Right ventricle myocardium superior (tissue), 1 donor: ENCODE data around the gene PRR27. TPM values are rescaled to one million over a fixed set of nuclear protein-coding genes. Genes with fewer than 3 reads are reported as not detected.
"Not testable (repeated sequence)": the region's sequence is repeated elsewhere in the genome, so short reads cannot be mapped to it uniquely, and the experiment has no call there.

Experiments
- ATAC-seq: fragments of 200-7000 bp; cut with Tn5 transposase; one replicate; pipeline ENCODE4 v1.9.1; 2020; ENCODE audit warnings: mild to moderate bottlenecking; ENCODE audit not compliant: poor library complexity
- DNase-seq: peaks from one replicate; pipeline ENCODE4 v3.0.0-alpha.2; 2020
- intact Hi-C: fragments of 100-400 bp; cut with DNase I; formaldehyde crosslinking; loops from one replicate; pipeline ENCODE4 v1.11.2; 2022
- total RNA-seq: library from RNA; stranded (reverse); fragmentation: NEBNext Ultra II Directional; extraction: Animal tissue kit (Norgen Biotek cat#: 25700); gene quantifications from one replicate; pipeline ENCODE4 v1.2.1, GENCODE V29; 2021
- donor health status: DM: no; HTN: yes; CAD: no; lungs with severe emphysema.

The PRR27 gene
- total RNA-seq, 1 donor from 2014 or later = not detected

- no peak for ATAC-seq
- intact Hi-C loops = no loop called here
- DNase-seq = no peak
These were observed 38.9 kb downstream of the PRR27 start for GRCh38 chr4:70192895-70193294.

- ATAC-seq = no peak
- intact Hi-C loops = no loop called here
- no peak for DNase-seq
These were observed 41.4 kb downstream of the PRR27 start, which contains the start of gene ODAM for GRCh38 chr4:70195425-70195824. Gene ODAM, plus strand, starts transcription at chr4:70195725. Its CDS starts 819 bp downstream, at chr4:70196544.

DNA sequence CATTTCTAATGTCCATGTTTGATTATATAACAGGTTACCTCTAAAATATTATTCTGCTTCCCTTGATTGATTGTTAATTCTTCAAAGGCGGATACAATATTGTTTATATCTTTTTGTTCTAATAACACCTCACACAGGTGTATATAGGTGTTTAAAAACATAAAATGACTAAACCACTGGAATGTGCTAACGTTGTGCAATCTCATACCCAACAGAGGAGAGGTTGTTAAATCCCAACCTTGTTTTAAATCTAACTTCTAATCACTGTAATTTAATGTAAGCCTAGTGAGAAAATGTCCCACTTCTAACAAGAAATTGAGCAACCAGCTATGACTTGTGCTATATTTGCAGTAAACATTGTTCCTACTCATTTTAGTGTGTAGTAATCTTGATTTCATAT is 42.8 kb downstream of the PRR27 start:
- ATAC-seq (no peak), DNase-seq (no peak)
- intact Hi-C loops = no loop called here

GRCh38 chr4:70197842-70198241 is 43.8 kb downstream of the PRR27 start:
- ATAC-seq (no peak), DNase-seq (no peak)
- intact Hi-C loops = no loop called here

- DNase-seq = no peak
- no peak for ATAC-seq
- intact Hi-C loops = no loop called here
These were observed 49.6 kb downstream of the PRR27 start for GRCh38 chr4:70203601-70204000.

DNA sequence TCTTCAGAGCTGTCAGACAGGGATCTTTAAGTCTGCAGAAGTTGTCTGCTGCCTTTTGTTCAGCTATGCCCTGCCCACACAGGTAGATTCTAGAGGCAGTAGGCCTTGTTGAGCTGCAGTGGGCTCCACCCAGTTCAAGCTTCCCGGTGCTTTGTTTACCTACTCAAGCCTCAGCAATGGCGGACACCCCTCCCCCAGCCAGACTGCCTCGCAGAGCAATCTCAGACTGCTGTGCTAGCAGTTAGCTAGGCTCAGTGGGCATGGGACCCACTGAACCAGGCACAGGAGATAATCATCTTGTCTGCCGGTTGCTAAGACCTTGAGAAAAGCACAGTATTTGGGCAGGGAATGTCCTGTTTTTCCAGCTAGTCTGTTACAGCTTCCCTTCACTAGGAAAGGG is 58.7 kb downstream of the PRR27 start:
- ATAC-seq = not testable (repeated sequence)

More for the DNA sequence above, 58.7 kb downstream of the PRR27 start:
- intact Hi-C loops, DNase-seq: not testable (repeated sequence)

Other genes with a start within 250 kb of the PRR27 start
- gene CSN1S1, start 223.2 kb upstream of the PRR27 start, total RNA-seq = not detected
- not detected for gene CSN2, start 188.5 kb upstream of the PRR27 start, total RNA-seq
- not detected for gene STATH, start 158.3 kb upstream of the PRR27 start, total RNA-seq
- gene HTN3, start 125.8 kb upstream of the PRR27 start, total RNA-seq = not detected
- not detected for gene HTN1, start 103.8 kb upstream of the PRR27 start, total RNA-seq
- gene ODAM, start 41.5 kb downstream of the PRR27 start, total RNA-seq = not detected
- gene FDCSP, start 71.9 kb downstream of the PRR27 start, total RNA-seq = not detected
- not detected for gene CSN3, start 88.4 kb downstream of the PRR27 start, total RNA-seq
- gene CABS1, start 180.7 kb downstream of the PRR27 start, total RNA-seq = not detected
- gene SMR3A, start 206.5 kb downstream of the PRR27 start, total RNA-seq = not detected
- not detected for gene SMR3B, start 228.9 kb downstream of the PRR27 start, total RNA-seq
- gene OPRPN, start 243.7 kb downstream of the PRR27 start, total RNA-seq = not detected